Trophoblast cell (in vitro differentiated cells and primary cell): Measurements from ENCODE around the gene TLR9.
A peak's percentile ranks its signal among the peaks of the same experiment; 100 is the strongest.

Source experiments
- DNase-seq, 2 donors: peaks; one replicate each; pipeline ENCODE4 v3.0.0-alpha.2; 2016
- H2AFZ ChIP-seq: 2 replicates; pipeline ENCODE4 v1.6.1; 2013; ENCODE audit warnings: low read length, moderate library complexity, mild to moderate bottlenecking; ENCODE audit not compliant: insufficient read depth, poor library complexity
- H2AK5ac ChIP-seq: 2 replicates; pipeline ENCODE4 v1.6.1; 2013; ENCODE audit warnings: mild to moderate bottlenecking, low read length
- H2BK120ac ChIP-seq: 2 replicates; pipeline ENCODE4 v1.6.1; 2013; ENCODE audit warnings: low read length, mild to moderate bottlenecking, moderate library complexity; ENCODE audit not compliant: insufficient read depth, poor library complexity
- H2BK12ac ChIP-seq: 2 replicates; pipeline ENCODE4 v1.6.1; 2013; ENCODE audit warnings: mild to moderate bottlenecking, low read length, moderate library complexity
- H2BK5ac ChIP-seq: 2 replicates; pipeline ENCODE4 v1.6.1; 2013; ENCODE audit warnings: low read length, low read depth, moderate library complexity, mild to moderate bottlenecking; ENCODE audit not compliant: poor library complexity
- H3K14ac ChIP-seq: 2 replicates; pipeline ENCODE4 v1.6.1; 2013; ENCODE audit warnings: mild to moderate bottlenecking, low read length
- H3K18ac ChIP-seq: 2 replicates; pipeline ENCODE4 v1.6.1; 2013; ENCODE audit warnings: mild to moderate bottlenecking, low read length
- H3K23ac ChIP-seq: 2 replicates; pipeline ENCODE4 v1.6.1; 2013; ENCODE audit warnings: low read length
- H3K27ac ChIP-seq: 2 replicates; pipeline ENCODE4 v1.5.1; 2013; ENCODE audit warnings: low read depth, mild to moderate bottlenecking, inconsistent platforms, low read length, moderate library complexity
- H3K27me3 ChIP-seq: 2 replicates; pipeline ENCODE4 v1.6.1; 2013; ENCODE audit warnings: inconsistent platforms, mild to moderate bottlenecking, low read length, moderate library complexity; ENCODE audit not compliant: insufficient read depth
- H3K36me3 ChIP-seq, 2 experiments: 1 replicate in 1 of 2; 2 replicates in 1 of 2; pipeline ENCODE4 v1.6.1; 2013; ENCODE audit warnings: low read length in 2 of 2, mild to moderate bottlenecking in 2 of 2, moderate library complexity in 1 of 2; ENCODE audit not compliant: insufficient read depth in 2 of 2, control insufficient read depth in 1 of 2
- H3K4ac ChIP-seq: 2 replicates; pipeline ENCODE4 v1.6.1; 2013; ENCODE audit warnings: low read depth, mild to moderate bottlenecking, low read length, moderate library complexity
- H3K4me1 ChIP-seq, 2 experiments: 1 replicate in 1 of 2; 2 replicates in 1 of 2; pipeline ENCODE4 v1.6.1; 2013; ENCODE audit warnings: low read length in 2 of 2, mild to moderate bottlenecking in 2 of 2, moderate library complexity in 1 of 2; ENCODE audit not compliant: insufficient read depth in 2 of 2, control insufficient read depth in 1 of 2
- H3K4me2 ChIP-seq: 2 replicates; pipeline ENCODE4 v1.6.1; 2013; ENCODE audit warnings: inconsistent platforms, mild to moderate bottlenecking, low read length, moderate library complexity
- H3K4me3 ChIP-seq: 2 replicates; pipeline ENCODE4 v1.5.1; 2013; ENCODE audit warnings: mild to moderate bottlenecking, low read depth, low read length, inconsistent platforms
- H3K79me1 ChIP-seq: one replicate; pipeline ENCODE4 v1.6.1; 2013; ENCODE audit warnings: low read length
- H3K79me2 ChIP-seq: 2 replicates; pipeline ENCODE4 v1.6.1; 2013; ENCODE audit warnings: low read length, mild to moderate bottlenecking; ENCODE audit not compliant: control insufficient read depth, insufficient read depth, poor library complexity
- H3K9ac ChIP-seq: 2 replicates; pipeline ENCODE4 v1.6.1; 2013; ENCODE audit warnings: mild to moderate bottlenecking, low read length
- H3K9me3 ChIP-seq: 2 replicates; pipeline ENCODE4 v1.6.1; 2013; ENCODE audit warnings: low read depth, mild to moderate bottlenecking, control low read depth, inconsistent platforms, low read length; ENCODE audit not compliant: insufficient read depth
- H4K12ac ChIP-seq: 2 replicates; pipeline ENCODE4 v1.6.1; 2013; ENCODE audit warnings: low read depth, mild to moderate bottlenecking, low read length, moderate library complexity
- H4K8ac ChIP-seq: 2 replicates; pipeline ENCODE4 v1.6.1; 2013; ENCODE audit warnings: low read depth, mild to moderate bottlenecking, low read length, moderate library complexity
- H4K91ac ChIP-seq: one replicate; pipeline ENCODE4 v1.6.1; 2013; ENCODE audit warnings: low read depth, mild to moderate bottlenecking, low read length, moderate library complexity
- WGBS: extraction: QIAGEN DNeasy Blood & Tissue Kit; methylation state at CpG from one replicate; pipeline ENCODE4 v1.1.7; 2013; ENCODE audit warnings: missing lambda C conversion rate; ENCODE audit not compliant: insufficient read length, insufficient coverage; ENCODE audit errors: extremely low coverage; 5-methylcytosine and 5-hydroxymethylcytosine counted together

Gene TLR9

DNA sequence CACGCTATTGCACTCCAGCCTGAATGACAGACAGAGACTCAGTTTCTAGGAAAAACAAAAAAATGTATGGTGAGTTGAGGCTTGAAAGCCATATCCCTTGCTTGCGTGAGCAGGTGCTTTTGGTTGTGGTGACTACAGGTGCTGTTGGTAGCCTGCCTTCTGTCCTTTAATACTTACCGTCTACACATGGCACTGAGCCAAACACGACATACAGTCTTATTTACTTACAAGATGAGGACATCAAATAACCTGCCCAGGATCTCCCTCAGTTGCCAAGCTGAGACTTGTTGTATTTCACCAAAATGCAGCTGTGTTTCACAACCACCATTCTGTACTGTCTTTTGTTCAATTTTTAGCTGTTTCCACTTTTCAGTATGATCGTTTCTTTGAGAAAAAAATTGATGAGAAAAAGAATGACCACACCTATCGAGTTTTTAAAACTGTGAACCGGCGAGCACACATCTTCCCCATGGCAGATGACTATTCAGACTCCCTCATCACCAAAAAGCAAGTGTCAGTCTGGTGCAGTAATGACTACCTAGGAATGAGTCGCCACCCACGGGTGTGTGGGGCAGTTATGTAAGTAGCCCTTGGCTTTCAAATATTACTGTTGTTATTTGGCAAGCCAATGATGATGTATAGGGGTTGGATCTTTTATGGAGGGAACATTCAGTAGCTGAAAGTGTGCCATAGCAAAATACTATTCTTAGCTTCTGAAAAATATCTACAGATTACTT is 20.9 kb downstream of the TLR9 start:
- no peak overlapping the region for H3K9ac ChIP-seq

GRCh38 chr3:52203701-52204100 is 21.7 kb downstream of the TLR9 start:
- H3K36me3 ChIP-seq, result peaks cover 42 to 62% of the 10 kb centered on the region in 2 experiments
- H3K4me2 ChIP-seq, result no peak overlapping the region
- H3K9me3 ChIP-seq, result peaks cover 2% of the 10 kb centered on the region
- no peaks in the 10 kb centered on the region for H3K27me3 ChIP-seq
- no peak overlapping the region for H2BK5ac ChIP-seq
- DNase-seq, result no peak
- no peak overlapping the region for H3K18ac ChIP-seq
- H3K14ac ChIP-seq, result no peak overlapping the region
- no peak overlapping the region for H3K23ac ChIP-seq
- H2AFZ ChIP-seq, result no peak overlapping the region
- peaks cover 7% of the 10 kb centered on the region in 2 experiments for H3K4me1 ChIP-seq
- no peak overlapping the region for H4K8ac ChIP-seq
- no peak overlapping the region for H3K9ac ChIP-seq
- H4K12ac ChIP-seq, result no peak overlapping the region
- no peaks in the 10 kb centered on the region for H3K79me1 ChIP-seq
- H3K4me3 ChIP-seq, result no peak overlapping the region
- H2BK12ac ChIP-seq, result no peak overlapping the region
- WGBS, result no CpG with 5 or more reads among the region's 1 CpG
- H3K79me2 ChIP-seq, result no peaks in the 10 kb centered on the region
- no peak overlapping the region for H3K4ac ChIP-seq
- H4K91ac ChIP-seq, result no peak overlapping the region
- H2AK5ac ChIP-seq, result no peak overlapping the region
- no peak overlapping the region for H2BK120ac ChIP-seq
- no peak overlapping the region for H3K27ac ChIP-seq

More for the DNA sequence above, 20.9 kb downstream of the TLR9 start:
- peaks cover 0 to 2% of the 10 kb centered on the region in 2 experiments for H3K4me1 ChIP-seq
- no peak overlapping the region for H4K91ac ChIP-seq
- H3K4me3 ChIP-seq, result no peak overlapping the region
- H4K12ac ChIP-seq, result no peak overlapping the region
- no peak overlapping the region for H2AK5ac ChIP-seq
- DNase-seq, result no peak
- no peak overlapping the region for H2BK120ac ChIP-seq
- no peak overlapping the region for H3K18ac ChIP-seq
- no peaks in the 10 kb centered on the region for H3K79me2 ChIP-seq
- H3K27ac ChIP-seq, result no peak overlapping the region
- peaks cover 38 to 62% of the 10 kb centered on the region in 2 experiments for H3K36me3 ChIP-seq
- H3K27me3 ChIP-seq, result no peaks in the 10 kb centered on the region
- no peak overlapping the region for H4K8ac ChIP-seq
- H3K23ac ChIP-seq, result no peak overlapping the region
- H3K79me1 ChIP-seq, result no peaks in the 10 kb centered on the region
- no peak overlapping the region for H2AFZ ChIP-seq
- H3K9me3 ChIP-seq, result peaks cover 2% of the 10 kb centered on the region
- H3K4me2 ChIP-seq, result no peak overlapping the region
- H2BK12ac ChIP-seq, result no peak overlapping the region
- WGBS, result no CpG with 5 or more reads among the region's 10 CpGs
- no peak overlapping the region for H2BK5ac ChIP-seq
- H3K14ac ChIP-seq, result no peak overlapping the region
- no peak overlapping the region for H3K4ac ChIP-seq

GRCh38 chr3:52202384-52203077 is 22.9 kb downstream of the TLR9 start:
- no peak overlapping the region for H3K4me3 ChIP-seq
- H4K12ac ChIP-seq, result no peak overlapping the region
- H3K79me1 ChIP-seq, result peaks cover 9% of the 10 kb centered on the region

DNA sequence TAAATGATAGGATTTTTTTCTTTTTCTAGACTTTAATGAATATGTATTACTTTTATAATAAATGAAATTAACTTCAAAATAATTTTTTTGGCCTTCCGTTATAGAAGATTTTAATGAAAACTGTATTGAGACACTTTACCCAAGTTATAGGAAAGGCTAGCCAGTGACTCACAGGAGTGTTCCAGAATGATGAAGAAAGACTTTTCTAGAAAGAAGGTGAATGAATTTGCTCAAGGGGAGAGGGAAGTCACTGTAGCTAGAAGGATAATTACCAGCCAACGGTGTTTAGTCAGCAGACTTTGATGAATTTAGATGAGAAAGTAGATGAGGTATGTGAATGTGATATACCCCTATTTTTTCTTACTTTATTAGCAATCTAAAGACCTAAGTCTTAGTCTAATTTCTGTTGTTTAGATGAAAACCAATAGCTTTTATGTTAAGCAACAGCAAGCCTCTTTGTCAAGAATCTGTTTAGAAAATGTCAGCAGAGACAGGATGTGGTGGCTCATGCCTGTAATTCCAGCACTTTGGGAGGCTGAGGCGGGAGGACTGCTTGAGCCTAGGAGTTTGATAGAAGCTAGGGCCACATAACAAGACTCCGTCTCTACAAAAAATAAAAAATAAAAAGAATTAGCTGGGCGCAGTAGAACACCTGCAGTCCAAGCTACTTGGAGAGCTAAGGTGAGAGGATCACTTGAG is 24.3 kb downstream of the TLR9 start:
- Histone ChIP-seq H3K4ac (no peak overlapping the region), H3K9me3 (peaks cover 2% of the 10 kb centered on the region), H4K8ac (no peak overlapping the region), H3K4me3 (no peak overlapping the region), H2BK5ac (no peak overlapping the region), H3K4me2 (no peak overlapping the region), H4K91ac (no peak overlapping the region), H3K27ac (no peak overlapping the region), H2AK5ac (no peak overlapping the region), H4K12ac (no peak overlapping the region), H3K79me2 (peaks cover 7% of the 10 kb centered on the region), H2BK120ac (no peak overlapping the region), H3K4me1 (peaks cover 11 to 14% of the 10 kb centered on the region in 2 experiments), H2AFZ (no peak overlapping the region), H3K36me3 (peaks cover 30 to 40% of the 10 kb centered on the region in 2 experiments), H3K9ac (no peak overlapping the region), H3K79me1 (peaks cover 11% of the 10 kb centered on the region), H3K23ac (no peak overlapping the region), H3K14ac (no peak overlapping the region), H3K18ac (no peak overlapping the region), H2BK12ac (no peak overlapping the region), H3K27me3 (no peaks in the 10 kb centered on the region)
- peak in 1 of 2 donors; percentile 27 for DNase-seq
- WGBS, result no CpG with 5 or more reads among the region's 5 CpGs

More at GRCh38 chr3:52202384-52203077, 22.9 kb downstream of the TLR9 start:
- no CpG with 5 or more reads among the region's 4 CpGs for WGBS
- peaks cover 2% of the 10 kb centered on the region for H3K9me3 ChIP-seq
- no peak overlapping the region for H3K4ac ChIP-seq
- H2BK120ac ChIP-seq, result no peak overlapping the region
- no peak overlapping the region for H2BK12ac ChIP-seq
- H3K18ac ChIP-seq, result no peak overlapping the region
- peak in 1 of 2 donors; percentile 22 for DNase-seq
- H3K79me2 ChIP-seq, result peaks cover 7% of the 10 kb centered on the region
- no peak overlapping the region for H3K27ac ChIP-seq
- no peak overlapping the region for H3K4me2 ChIP-seq
- H2AFZ ChIP-seq, result no peak overlapping the region
- peak overlapping the region; percentile 13 for H3K9ac ChIP-seq
- peaks cover 36 to 52% of the 10 kb centered on the region in 2 experiments for H3K36me3 ChIP-seq
- H3K14ac ChIP-seq, result no peak overlapping the region
- H3K4me1 ChIP-seq, result peaks cover 8 to 12% of the 10 kb centered on the region in 2 experiments
- no peak overlapping the region for H4K8ac ChIP-seq
- H3K27me3 ChIP-seq, result no peaks in the 10 kb centered on the region
- H4K91ac ChIP-seq, result no peak overlapping the region
- no peak overlapping the region for H2BK5ac ChIP-seq
- H3K23ac ChIP-seq, result no peak overlapping the region
- no peak overlapping the region for H2AK5ac ChIP-seq
